NB4 (cell line): ENCODE data around the gene GRIK4.

Source experiments
- POLR2A ChIP-seq: IDR thresholded peaks from 2 replicates; pipeline ENCODE4 v1.6.1; 2011; ENCODE audit warnings: mild to moderate bottlenecking; ENCODE audit not compliant: insufficient read length; ENCODE audit errors: extremely low read depth
- TF ChIP-seq, protein P1 (sequence below): IDR thresholded peaks from one replicate; pipeline ENCODE4 v1.5.1; 2012; ENCODE audit warnings: low read depth, low read length

- TF ChIP-seq POLR2A, result no peak
- TF ChIP-seq, protein P1, sequence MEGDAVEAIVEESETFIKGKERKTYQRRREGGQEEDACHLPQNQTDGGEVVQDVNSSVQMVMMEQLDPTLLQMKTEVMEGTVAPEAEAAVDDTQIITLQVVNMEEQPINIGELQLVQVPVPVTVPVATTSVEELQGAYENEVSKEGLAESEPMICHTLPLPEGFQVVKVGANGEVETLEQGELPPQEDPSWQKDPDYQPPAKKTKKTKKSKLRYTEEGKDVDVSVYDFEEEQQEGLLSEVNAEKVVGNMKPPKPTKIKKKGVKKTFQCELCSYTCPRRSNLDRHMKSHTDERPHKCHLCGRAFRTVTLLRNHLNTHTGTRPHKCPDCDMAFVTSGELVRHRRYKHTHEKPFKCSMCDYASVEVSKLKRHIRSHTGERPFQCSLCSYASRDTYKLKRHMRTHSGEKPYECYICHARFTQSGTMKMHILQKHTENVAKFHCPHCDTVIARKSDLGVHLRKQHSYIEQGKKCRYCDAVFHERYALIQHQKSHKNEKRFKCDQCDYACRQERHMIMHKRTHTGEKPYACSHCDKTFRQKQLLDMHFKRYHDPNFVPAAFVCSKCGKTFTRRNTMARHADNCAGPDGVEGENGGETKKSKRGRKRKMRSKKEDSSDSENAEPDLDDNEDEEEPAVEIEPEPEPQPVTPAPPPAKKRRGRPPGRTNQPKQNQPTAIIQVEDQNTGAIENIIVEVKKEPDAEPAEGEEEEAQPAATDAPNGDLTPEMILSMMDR, result no peak
Measured at GRCh38 chr11:120625565-120625964, 114.0 kb downstream of the GRIK4 start.
